ENCODE measurements around the gene TMEM266. TPM values are rescaled to one million over a fixed set of nuclear protein-coding genes. Genes with fewer than 3 reads are reported as not detected.

The TMEM266 gene
- total RNA-seq, 5 donors from 2014 or later (not counting 1 experiment from before 2014, with no cell fraction given) = 0.16 TPM; not detected in 4

DNA sequence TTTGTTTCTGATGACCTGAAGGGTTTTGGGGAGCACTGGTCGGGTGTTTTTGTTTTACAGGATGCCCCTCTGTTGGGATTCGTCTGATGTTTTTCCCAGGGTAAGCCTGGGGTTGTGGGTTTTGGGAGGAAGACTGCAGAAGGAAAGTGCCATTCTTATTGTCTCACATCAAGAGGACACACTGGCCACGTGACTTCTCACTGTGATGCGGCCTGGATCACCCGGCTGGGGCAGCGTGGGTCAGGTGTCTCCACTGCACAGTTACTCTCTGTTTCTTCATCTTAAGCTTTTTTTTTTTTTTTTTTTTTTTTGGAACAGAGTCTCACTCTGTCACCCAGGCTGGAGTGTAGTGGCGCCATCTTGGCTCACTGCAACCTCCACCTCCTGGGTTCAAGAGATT is 120.5 kb downstream of the TMEM266 start:
- POLR2A ChIA-PET = no interaction called here
- Mint-ChIP-seq H3K4me1 (peaks cover 8 to 10% (median 9%) of the 10 kb centered on the region in 3 donors), H3K27me3 (peaks cover 34 to 39% of the 10 kb centered on the region in 2 donors)

GRCh38 chr15:76181705-76182107 is 121.9 kb downstream of the TMEM266 start:
- H3K27me3 Mint-ChIP-seq = peaks cover 42 to 43% of the 10 kb centered on the region in 2 donors
- POLR2A ChIA-PET = no interaction called here
- H3K4me3 ChIP-seq (ENCODE audit: control insufficient read depth in 1 of 2, extremely low read depth in 1 of 2, low read length in 1 of 2) = no peak overlapping the region

More for the DNA sequence above, 120.5 kb downstream of the TMEM266 start:
- no peak for DNase-seq
- ATAC-seq (replicated peaks in 1 of 4) = no peak
- no peak overlapping the region for H3K27ac ChIP-seq (ENCODE audit: low read length)
- H3K4me3 ChIP-seq (ENCODE audit: control insufficient read depth in 1 of 2, extremely low read depth in 1 of 2, low read length in 1 of 2) = no peak overlapping the region
- CTCF ChIA-PET = no interaction called here
- H3K9me3 ChIP-seq = no peaks in the 10 kb centered on the region
- Mint-ChIP-seq H3K36me3 (no peaks in the 10 kb centered on the region), H3K4me3 (no peak overlapping the region), H3K27ac (no peak overlapping the region), H3K9me3 (no peaks in the 10 kb centered on the region)
- H3K27me3 ChIP-seq (replicated peaks in 1 of 2; ENCODE audit: control insufficient read depth in 2 of 2, extremely low read depth in 1 of 2, insufficient read depth in 2 of 2, low read length in 1 of 2) = peaks cover 0 to 55% of the 10 kb centered on the region in 2 experiments
- peaks cover 0 to 6% of the 10 kb centered on the region in 2 experiments for H3K4me1 ChIP-seq (ENCODE audit: control insufficient read depth in 1 of 2, extremely low read depth in 1 of 2, insufficient read depth in 2 of 2, low read length in 2 of 2)
- WGBS (ENCODE audit: insufficient coverage) = 81% methylated on average over 3 of the region's 7 CpGs
- H3K36me3 ChIP-seq (ENCODE audit: control insufficient read depth in 2 of 2, extremely low read depth in 1 of 2, insufficient read depth in 1 of 2, low read length in 1 of 2) = no peaks in the 10 kb centered on the region

DNA sequence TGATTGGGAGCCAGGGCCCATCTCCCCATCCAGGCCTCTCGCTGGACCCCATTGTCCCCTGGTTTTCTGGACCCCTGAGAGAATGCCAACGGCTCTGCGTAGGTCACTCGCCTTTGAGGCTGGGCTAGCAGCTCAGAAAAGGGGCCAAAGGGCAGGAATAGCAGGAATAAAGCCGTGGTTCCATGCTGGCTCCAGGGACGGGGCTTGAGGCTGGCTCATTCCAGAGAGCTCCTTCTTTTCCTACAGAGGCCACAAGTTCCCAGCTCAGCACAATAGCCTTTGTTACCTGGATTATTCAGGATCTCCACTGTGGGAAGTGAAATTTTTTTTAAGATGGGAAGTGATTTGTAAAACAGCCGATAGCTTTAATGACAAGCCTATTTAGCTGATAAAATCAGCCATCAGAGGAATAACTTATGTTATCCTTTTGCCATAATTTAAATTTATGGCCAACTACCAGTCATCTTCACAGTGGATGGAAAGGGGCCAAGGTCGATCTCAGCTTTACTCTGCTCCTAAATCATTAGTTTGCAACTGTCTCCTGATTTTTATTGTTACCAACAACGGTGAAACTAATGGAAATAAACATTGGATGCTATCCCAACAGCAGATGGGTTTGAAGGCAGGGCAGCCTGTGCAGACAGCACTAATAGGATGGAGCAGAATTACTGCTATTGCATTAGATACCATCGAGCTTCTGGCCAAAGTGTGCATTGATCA is 124.3 kb downstream of the TMEM266 start:
- Histone ChIP-seq H3K4me1 (ENCODE audit: control insufficient read depth in 1 of 2, extremely low read depth in 1 of 2, insufficient read depth in 2 of 2, low read length in 2 of 2) (peaks cover 0 to 6% of the 10 kb centered on the region in 2 experiments), H3K36me3 (ENCODE audit: control insufficient read depth in 2 of 2, extremely low read depth in 1 of 2, insufficient read depth in 1 of 2, low read length in 1 of 2) (no peaks in the 10 kb centered on the region), H3K27me3 (replicated peaks in 1 of 2; ENCODE audit: control insufficient read depth in 2 of 2, extremely low read depth in 1 of 2, insufficient read depth in 2 of 2, low read length in 1 of 2) (peaks cover 0 to 48% of the 10 kb centered on the region in 2 experiments), H3K27ac (ENCODE audit: low read length) (no peak overlapping the region), H3K4me3 (ENCODE audit: control insufficient read depth in 1 of 2, extremely low read depth in 1 of 2, low read length in 1 of 2) (no peak overlapping the region), H3K9me3 (no peaks in the 10 kb centered on the region)
- H3K9me3 Mint-ChIP-seq = no peaks in the 10 kb centered on the region
- peaks cover 8 to 10% (median 9%) of the 10 kb centered on the region in 3 donors for H3K4me1 Mint-ChIP-seq
- POLR2A ChIA-PET = no interaction called here
- no peak for DNase-seq
- H3K27ac Mint-ChIP-seq = no peak overlapping the region
- H3K36me3 Mint-ChIP-seq = no peaks in the 10 kb centered on the region
- H3K4me3 Mint-ChIP-seq = no peak overlapping the region
- 67% methylated on average over 7 of the region's 10 CpGs for WGBS (ENCODE audit: insufficient coverage)
- peaks cover 37 to 43% of the 10 kb centered on the region in 2 donors for H3K27me3 Mint-ChIP-seq
- CTCF ChIA-PET = interaction anchor here in 1 of 2 donors (1.2 kb wide), 1 partner anchor 9 kb away, joined by 3 read pairs; no protein-coding TSS in a partner anchor
- ATAC-seq (replicated peaks in 1 of 4) = no peak

More at GRCh38 chr15:76181705-76182107, 121.9 kb downstream of the TMEM266 start:
- Mint-ChIP-seq H3K36me3 (no peaks in the 10 kb centered on the region), H3K27ac (peak overlapping the region in 1 of 2 donors; percentile 1), H3K4me1 (peaks cover 8 to 10% (median 9%) of the 10 kb centered on the region in 3 donors), H3K4me3 (peak overlapping the region in 2 of 3 donors; percentile 0 to 34), H3K9me3 (no peaks in the 10 kb centered on the region)
- 33% methylated on average over 8 of the region's 9 CpGs for WGBS (ENCODE audit: insufficient coverage)
- Histone ChIP-seq H3K9me3 (no peaks in the 10 kb centered on the region), H3K4me1 (ENCODE audit: control insufficient read depth in 1 of 2, extremely low read depth in 1 of 2, insufficient read depth in 2 of 2, low read length in 2 of 2) (peaks cover 0 to 6% of the 10 kb centered on the region in 2 experiments), H3K27ac (ENCODE audit: low read length) (no peak overlapping the region), H3K36me3 (ENCODE audit: control insufficient read depth in 2 of 2, extremely low read depth in 1 of 2, insufficient read depth in 1 of 2, low read length in 1 of 2) (no peaks in the 10 kb centered on the region), H3K27me3 (replicated peaks in 1 of 2; ENCODE audit: control insufficient read depth in 2 of 2, extremely low read depth in 1 of 2, insufficient read depth in 2 of 2, low read length in 1 of 2) (peaks cover 0 to 52% of the 10 kb centered on the region in 2 experiments)
- ATAC-seq (replicated peaks in 1 of 4) (peak; percentile 31 to 65 (median 59)), DNase-seq (peak in 1 of 35 experiments; percentile 10)
- CTCF ChIA-PET = no interaction called here

DNA sequence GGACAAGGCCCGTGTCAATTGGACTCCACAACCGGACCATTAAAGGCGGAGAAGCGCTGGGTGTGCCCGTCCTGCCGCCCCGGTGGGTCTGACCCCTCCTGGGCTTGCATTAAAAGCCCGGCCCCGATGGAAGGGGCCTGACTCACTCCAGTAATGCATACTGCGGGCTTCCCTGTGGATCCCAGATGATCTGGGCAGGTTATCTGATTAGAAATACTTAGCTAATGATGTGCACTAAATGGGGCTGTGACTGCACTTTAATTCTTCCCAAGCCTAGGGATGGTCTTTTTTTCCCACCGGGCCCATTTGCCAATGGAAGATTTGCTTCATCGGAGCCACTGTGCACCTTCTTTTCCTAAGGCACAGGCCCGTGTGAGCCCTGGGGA is 124.9 kb downstream of the TMEM266 start:
- ATAC-seq (replicated peaks in 1 of 4) = no peak
- H3K27ac Mint-ChIP-seq = no peak overlapping the region

DNA sequence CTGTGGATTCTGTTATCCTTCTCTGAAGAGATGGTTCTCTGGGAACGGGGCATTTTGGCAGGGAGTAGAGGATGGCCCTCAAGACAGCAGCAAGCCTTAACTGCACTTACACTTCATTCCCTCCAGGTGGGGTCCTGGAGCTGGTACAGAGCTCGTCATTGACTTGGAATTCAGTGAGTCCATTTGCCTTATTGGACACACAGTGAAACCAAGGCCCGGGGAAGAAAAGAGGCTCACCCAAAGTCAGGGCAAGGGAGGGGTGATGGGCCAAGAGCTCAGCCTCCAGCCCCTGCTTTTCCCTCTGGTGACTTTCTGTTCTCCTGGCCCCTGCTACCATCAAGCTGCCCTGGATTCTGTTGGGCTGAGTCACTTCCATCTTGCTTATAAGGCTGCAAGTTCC is 125.9 kb downstream of the TMEM266 start:
- 55% methylated on average over 2 of the region's 3 CpGs for WGBS (ENCODE audit: insufficient coverage)
- Histone ChIP-seq H3K36me3 (ENCODE audit: control insufficient read depth in 2 of 2, extremely low read depth in 1 of 2, insufficient read depth in 1 of 2, low read length in 1 of 2) (no peaks in the 10 kb centered on the region), H3K4me3 (ENCODE audit: control insufficient read depth in 1 of 2, extremely low read depth in 1 of 2, low read length in 1 of 2) (no peak overlapping the region), H3K27ac (ENCODE audit: low read length) (no peak overlapping the region), H3K9me3 (no peaks in the 10 kb centered on the region), H3K4me1 (ENCODE audit: control insufficient read depth in 1 of 2, extremely low read depth in 1 of 2, insufficient read depth in 2 of 2, low read length in 2 of 2) (peaks cover 0 to 12% of the 10 kb centered on the region in 2 experiments), H3K27me3 (replicated peaks in 1 of 2; ENCODE audit: control insufficient read depth in 2 of 2, extremely low read depth in 1 of 2, insufficient read depth in 2 of 2, low read length in 1 of 2) (peaks cover 0 to 61% of the 10 kb centered on the region in 2 experiments)
- ATAC-seq (replicated peaks in 1 of 4) = no peak
- Mint-ChIP-seq H3K36me3 (no peaks in the 10 kb centered on the region), H3K27me3 (peaks cover 46 to 56% of the 10 kb centered on the region in 2 donors), H3K27ac (no peak overlapping the region), H3K4me1 (peaks cover 15 to 19% (median 16%) of the 10 kb centered on the region in 3 donors), H3K9me3 (no peaks in the 10 kb centered on the region), H3K4me3 (no peak overlapping the region)
- ChIA-PET CTCF (no interaction called here), POLR2A (no interaction called here)
- DNase-seq = peak in 1 of 35 experiments; percentile 26

More for the DNA sequence above, 124.9 kb downstream of the TMEM266 start:
- H3K27me3 ChIP-seq (replicated peaks in 1 of 2; ENCODE audit: control insufficient read depth in 2 of 2, extremely low read depth in 1 of 2, insufficient read depth in 2 of 2, low read length in 1 of 2) = peaks cover 0 to 51% of the 10 kb centered on the region in 2 experiments
- no peak overlapping the region for H3K27ac ChIP-seq (ENCODE audit: low read length)
- no peak for DNase-seq
- Mint-ChIP-seq H3K27me3 (peaks cover 40 to 47% of the 10 kb centered on the region in 2 donors), H3K4me3 (no peak overlapping the region), H3K9me3 (no peaks in the 10 kb centered on the region), H3K4me1 (peaks cover 8 to 10% (median 9%) of the 10 kb centered on the region in 3 donors), H3K36me3 (no peaks in the 10 kb centered on the region)
- no peak overlapping the region for H3K4me3 ChIP-seq (ENCODE audit: control insufficient read depth in 1 of 2, extremely low read depth in 1 of 2, low read length in 1 of 2)
- no peaks in the 10 kb centered on the region for H3K36me3 ChIP-seq (ENCODE audit: control insufficient read depth in 2 of 2, extremely low read depth in 1 of 2, insufficient read depth in 1 of 2, low read length in 1 of 2)
- POLR2A ChIA-PET = no interaction called here
- no peaks in the 10 kb centered on the region for H3K9me3 ChIP-seq
- CTCF ChIA-PET = interaction anchor here in 1 of 2 donors (1.2 kb wide), 1 partner anchor 8 kb away, joined by 3 read pairs; no protein-coding TSS in a partner anchor
- WGBS (ENCODE audit: insufficient coverage) = 78% methylated on average over 13 of the region's 13 CpGs
- H3K4me1 ChIP-seq (ENCODE audit: control insufficient read depth in 1 of 2, extremely low read depth in 1 of 2, insufficient read depth in 2 of 2, low read length in 2 of 2) = peaks cover 0 to 6% of the 10 kb centered on the region in 2 experiments

GRCh38 chr15:76187163-76187562 is 127.4 kb downstream of the TMEM266 start:
- Mint-ChIP-seq H3K27me3 (peaks cover 41 to 45% of the 10 kb centered on the region in 2 donors), H3K4me1 (peaks cover 13 to 15% (median 13%) of the 10 kb centered on the region in 3 donors), H3K4me3 (no peak overlapping the region), H3K9me3 (no peaks in the 10 kb centered on the region), H3K36me3 (no peaks in the 10 kb centered on the region), H3K27ac (no peak overlapping the region)
- Histone ChIP-seq H3K4me1 (ENCODE audit: control insufficient read depth in 1 of 2, extremely low read depth in 1 of 2, insufficient read depth in 2 of 2, low read length in 2 of 2) (peaks cover 0 to 15% of the 10 kb centered on the region in 2 experiments), H3K27me3 (replicated peaks in 1 of 2; ENCODE audit: control insufficient read depth in 2 of 2, extremely low read depth in 1 of 2, insufficient read depth in 2 of 2, low read length in 1 of 2) (peaks cover 0 to 63% of the 10 kb centered on the region in 2 experiments), H3K9me3 (no peaks in the 10 kb centered on the region), H3K27ac (ENCODE audit: low read length) (no peak overlapping the region), H3K36me3 (ENCODE audit: control insufficient read depth in 2 of 2, extremely low read depth in 1 of 2, insufficient read depth in 1 of 2, low read length in 1 of 2) (no peaks in the 10 kb centered on the region), H3K4me3 (ENCODE audit: control insufficient read depth in 1 of 2, extremely low read depth in 1 of 2, low read length in 1 of 2) (no peak overlapping the region)
- no peak for DNase-seq
- no peak for ATAC-seq (replicated peaks in 1 of 4)
- 71% methylated on average over 1 of the region's 4 CpGs for WGBS (ENCODE audit: insufficient coverage)
- ChIA-PET CTCF (no interaction called here), POLR2A (no interaction called here)
